Colonic mucosa (tissue), 4 donors: ENCODE data around the gene WWOX. TPM values are rescaled to one million over a fixed set of nuclear protein-coding genes. Genes with fewer than 3 reads are reported as not detected.

Source experiments
- DNase-seq: peaks from one replicate; pipeline ENCODE4 v3.0.0-alpha.2; 2020
- H3K27ac ChIP-seq: fragments of 200-600 bp; one replicate; pipeline ENCODE4 v1.8.0; 2021
- H3K27me3 ChIP-seq: fragments of 200-600 bp; one replicate; pipeline ENCODE4 v1.8.0; 2021
- H3K36me3 ChIP-seq: fragments of 200-600 bp; one replicate; pipeline ENCODE4 v1.8.0; 2021
- H3K4me1 ChIP-seq: fragments of 200-600 bp; one replicate; pipeline ENCODE4 v1.8.0; 2021; ENCODE audit warnings: mild to moderate bottlenecking
- H3K4me3 ChIP-seq: fragments of 200-600 bp; one replicate; pipeline ENCODE4 v1.8.0; 2021
- H3K9ac ChIP-seq, 2 donors: one replicate each; pipeline ENCODE4 v1.7.0; 2013; ENCODE audit warnings: control low read depth in 2 of 2, low read depth in 2 of 2, low read length in 2 of 2
- H3K9me3 ChIP-seq: fragments of 200-600 bp; one replicate; pipeline ENCODE4 v1.8.0; 2021
- CTCF ChIP-seq: fragments of 200-600 bp; IDR thresholded peaks from one replicate; pipeline ENCODE4 v1.8.0; 2022; ENCODE audit warnings: antibody characterized with exemption, mild to moderate bottlenecking
- intact Hi-C: fragments of 100-400 bp; cut with DNase I; formaldehyde crosslinking; loops from one replicate; pipeline ENCODE4 v1.14.1; 2022
- total RNA-seq, 2 donors: library from RNA; stranded (reverse); fragmentation: NEBNext Ultra II Directional in 1 of 2; extraction: Animal tissue kit (Norgen Biotek cat#: 25700) in 1 of 2; gene quantifications; one replicate each; pipeline ENCODE4 v1.2.1, GENCODE V29; 2021
- donor health status: healthy.
- donor health status: DM: no; HTN: no; CAD: no.
- donor health status: DM: no; HTN: no; CAD: no.

The WWOX gene
- total RNA-seq, 2 donors from 2014 or later = 7.2 to 11.0 TPM

- no peak overlapping the region for H3K4me3 ChIP-seq
- TF ChIP-seq CTCF = no peak
- no peak overlapping the region for H3K9ac ChIP-seq
- DNase-seq = no peak
- no peak overlapping the region for H3K27ac ChIP-seq
- no peaks in the 10 kb centered on the region for H3K27me3 ChIP-seq
- H3K4me1 ChIP-seq = no peaks in the 10 kb centered on the region
- no peaks in the 10 kb centered on the region for H3K36me3 ChIP-seq
- no peaks in the 10 kb centered on the region for H3K9me3 ChIP-seq
- intact Hi-C loops = no loop called here
Observed at GRCh38 chr16:79076047-79076767, 976.8 kb downstream of the WWOX start.

GRCh38 chr16:79077346-79077745 lies 977.9 kb downstream of the WWOX start:
- intact Hi-C loops = no loop called here
- Histone ChIP-seq H3K36me3 (no peaks in the 10 kb centered on the region), H3K9ac (no peak overlapping the region), H3K27ac (no peak overlapping the region), H3K27me3 (no peaks in the 10 kb centered on the region), H3K4me3 (no peak overlapping the region), H3K9me3 (no peaks in the 10 kb centered on the region), H3K4me1 (no peaks in the 10 kb centered on the region)
- TF ChIP-seq CTCF = no peak
- no peak for DNase-seq

- H3K36me3 ChIP-seq = no peaks in the 10 kb centered on the region
- H3K9ac ChIP-seq = no peak overlapping the region
- no peak overlapping the region for H3K4me3 ChIP-seq
- no peaks in the 10 kb centered on the region for H3K9me3 ChIP-seq
- TF ChIP-seq CTCF = no peak
- H3K27ac ChIP-seq = no peak overlapping the region
- no peak for DNase-seq
- intact Hi-C loops = no loop called here
- no peaks in the 10 kb centered on the region for H3K27me3 ChIP-seq
- no peaks in the 10 kb centered on the region for H3K4me1 ChIP-seq
Observed at GRCh38 chr16:79079656-79080420, 980.4 kb downstream of the WWOX start.

- Histone ChIP-seq H3K4me3 (no peak overlapping the region), H3K4me1 (no peaks in the 10 kb centered on the region), H3K9me3 (no peaks in the 10 kb centered on the region), H3K27me3 (no peaks in the 10 kb centered on the region), H3K9ac (no peak overlapping the region), H3K36me3 (no peaks in the 10 kb centered on the region), H3K27ac (no peak overlapping the region)
- no peak for TF ChIP-seq CTCF
- intact Hi-C loops = no loop called here
- DNase-seq = no peak
Observed at GRCh38 chr16:79081297-79082066, 982.0 kb downstream of the WWOX start.

GRCh38 chr16:79082970-79083369 lies 983.5 kb downstream of the WWOX start:
- intact Hi-C loops = no loop called here

More at GRCh38 chr16:79082970-79083369, 983.5 kb downstream of the WWOX start:
- Histone ChIP-seq H3K27me3 (no peaks in the 10 kb centered on the region), H3K27ac (no peak overlapping the region), H3K9ac (no peak overlapping the region), H3K36me3 (no peaks in the 10 kb centered on the region), H3K9me3 (no peaks in the 10 kb centered on the region), H3K4me3 (no peak overlapping the region), H3K4me1 (no peaks in the 10 kb centered on the region)
- DNase-seq = no peak
- TF ChIP-seq CTCF = no peak
